Natural killer cell (primary cell): ENCODE measurements around the gene ENAH. TPM values are rescaled to one million over a fixed set of nuclear protein-coding genes. Genes with fewer than 3 reads are reported as not detected.

Source experiments
- ATAC-seq, 3 donors: fragments of 150-1000 bp in 2 of 3; fragments of 200-7000 bp in 1 of 3; cut with Tn5 transposase; 1 replicate in 1 of 3; 2 replicates in 2 of 3; pipeline ENCODE4 v1.10.0; 2021; ENCODE audit warnings: mild to moderate bottlenecking in 2 of 3, moderate library complexity in 2 of 3
- DNase-seq, 2 donors: peaks; one replicate each; pipeline versions ENCODE4 v3.0.0 to v3.0.0-alpha.2; 2013 to 2021; ENCODE audit warnings: mixed read lengths in 1 of 2
- H3K27ac ChIP-seq: one replicate; pipeline ENCODE4 v1.5.1; 2013; ENCODE audit warnings: mild to moderate bottlenecking, low read length
- H3K27me3 ChIP-seq: one replicate; pipeline ENCODE4 v1.6.1; 2013; ENCODE audit warnings: low read length; ENCODE audit not compliant: control insufficient read depth, insufficient read depth
- H3K36me3 ChIP-seq: one replicate; pipeline ENCODE4 v1.6.1; 2013; ENCODE audit warnings: low read length; ENCODE audit not compliant: control insufficient read depth, insufficient read depth
- H3K4me1 ChIP-seq: one replicate; pipeline ENCODE4 v1.6.1; 2013; ENCODE audit warnings: low read length; ENCODE audit not compliant: control insufficient read depth, insufficient read depth
- H3K4me3 ChIP-seq: one replicate; pipeline ENCODE4 v1.5.1; 2013; ENCODE audit warnings: low read length
- H3K9me3 ChIP-seq: one replicate; pipeline ENCODE4 v1.6.1; 2013; ENCODE audit warnings: low read length; ENCODE audit not compliant: control insufficient read depth, insufficient read depth
- H3K27ac Mint-ChIP-seq, 2 donors: one replicate each; pipeline ENCODE4 v1.8.0; 2022; ENCODE audit warnings: mild to moderate bottlenecking in 2 of 2, mixed read lengths in 2 of 2, moderate library complexity in 1 of 2
- H3K27me3 Mint-ChIP-seq, 2 donors: one replicate each; pipeline ENCODE4 v1.8.0; 2022; ENCODE audit warnings: low read depth in 2 of 2, mixed read lengths in 2 of 2
- H3K36me3 Mint-ChIP-seq: one replicate; pipeline ENCODE4 v1.8.0; 2022; ENCODE audit warnings: mixed read lengths
- H3K4me1 Mint-ChIP-seq, 2 donors: one replicate each; pipeline ENCODE4 v1.8.0; 2022; ENCODE audit warnings: mixed read lengths in 2 of 2
- H3K4me3 Mint-ChIP-seq: one replicate; pipeline ENCODE4 v1.8.0; 2022; ENCODE audit warnings: mild to moderate bottlenecking, moderate library complexity, mixed read lengths
- H3K9me3 Mint-ChIP-seq, 2 donors: one replicate each; pipeline ENCODE4 v1.8.0; 2022; ENCODE audit warnings: mixed read lengths in 2 of 2
- WGBS: methylation state at CpG from one replicate; pipeline ENCODE4 v1.1.7; 2013; ENCODE audit warnings: missing lambda C conversion rate; ENCODE audit not compliant: insufficient coverage; 5-methylcytosine and 5-hydroxymethylcytosine counted together
- intact Hi-C: fragments of 100-400 bp; cut with micrococcal nuclease; formaldehyde crosslinking; loops from one replicate; pipeline ENCODE4 v1.14.2; 2022
- total RNA-seq, 4 donors: library from RNA; stranded (reverse); fragments of 120-200 nt in 1 of 4; gene quantifications; one replicate each; pipeline versions ENCODE4 v1.2.3 to v1.2.4, GENCODE V29; 2013 to 2022
- TF ChIP-seq, protein P1 (sequence below): fragments of 200-600 bp; IDR thresholded peaks from one replicate; pipeline ENCODE4 v1.8.0; 2022; ENCODE audit warnings: antibody characterized with exemption

ENAH gene
- total RNA-seq, 3 donors from 2014 or later (not counting 1 experiment from before 2014, with no cell fraction given): not detected

DNA sequence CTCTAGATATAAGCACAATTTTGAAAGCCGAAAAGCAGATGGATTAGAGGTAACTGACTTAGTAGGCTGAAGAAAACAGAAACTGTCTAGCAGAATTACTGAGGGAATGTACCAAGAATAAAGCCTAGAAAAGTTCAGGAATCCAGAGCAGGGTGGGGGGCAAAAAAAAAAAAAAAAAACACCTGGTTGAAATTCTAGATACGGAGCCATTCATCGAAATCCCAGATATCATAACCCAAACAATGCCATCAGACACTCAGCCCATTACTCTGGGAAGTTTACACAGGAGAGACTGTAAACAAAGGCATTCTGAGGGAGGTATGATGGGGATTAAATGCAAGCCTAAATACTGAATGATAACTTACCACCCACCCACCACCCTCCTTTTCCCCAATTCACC, 45.6 kb downstream of the ENAH start:
- H3K27me3 Mint-ChIP-seq: no peaks in the 10 kb centered on the region
- ATAC-seq: no peak

DNA sequence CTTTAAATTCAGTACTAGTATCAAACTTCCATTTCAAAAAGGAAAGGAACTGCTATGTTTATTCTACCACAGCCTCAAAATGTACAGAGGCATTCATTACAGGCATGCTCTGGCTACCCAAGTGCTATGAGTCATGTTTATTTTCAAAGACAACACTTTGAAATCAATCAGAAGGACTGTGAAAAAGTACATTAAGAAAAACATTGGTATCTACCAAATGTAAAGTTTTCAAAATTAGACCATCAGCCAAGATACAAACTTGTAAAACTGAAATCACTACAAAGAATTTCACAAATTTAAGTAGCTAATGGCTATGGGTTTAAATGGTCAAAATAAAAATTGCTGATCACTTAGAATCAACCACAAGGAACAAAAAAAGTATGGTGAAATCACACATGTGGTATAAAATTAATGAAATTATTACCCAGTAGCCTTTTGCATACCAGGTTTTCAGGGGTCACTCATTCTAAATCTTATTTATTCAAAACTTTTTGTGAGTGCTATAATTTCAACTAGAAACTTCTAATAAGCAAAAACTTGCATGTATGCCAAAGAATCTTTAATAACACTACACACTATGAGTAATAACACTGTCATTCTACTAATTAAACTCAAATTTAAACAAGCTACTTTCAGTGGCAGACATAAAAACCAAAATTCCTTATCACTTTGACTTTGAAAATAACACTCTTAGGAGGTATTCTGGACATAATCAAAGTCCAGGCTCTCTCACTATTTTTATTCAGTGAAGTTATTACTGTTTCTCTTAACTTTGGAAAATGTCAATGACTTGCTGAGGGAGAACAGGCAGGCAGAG, 49.2 kb downstream of the ENAH start:
- no peak for DNase-seq
- Histone ChIP-seq H3K4me1 (no peaks in the 10 kb centered on the region), H3K9me3 (no peaks in the 10 kb centered on the region), H3K4me3 (no peak overlapping the region), H3K27me3 (peaks cover 2% of the 10 kb centered on the region), H3K27ac (no peak overlapping the region), H3K36me3 (no peaks in the 10 kb centered on the region)
- Mint-ChIP-seq H3K27me3 (peaks cover 0 to 3% of the 10 kb centered on the region in 2 donors), H3K36me3 (no peaks in the 10 kb centered on the region), H3K27ac (no peak overlapping the region), H3K4me1 (no peaks in the 10 kb centered on the region), H3K4me3 (no peak overlapping the region), H3K9me3 (no peaks in the 10 kb centered on the region)
- intact Hi-C loops: no loop called here
- TF ChIP-seq, protein P1, sequence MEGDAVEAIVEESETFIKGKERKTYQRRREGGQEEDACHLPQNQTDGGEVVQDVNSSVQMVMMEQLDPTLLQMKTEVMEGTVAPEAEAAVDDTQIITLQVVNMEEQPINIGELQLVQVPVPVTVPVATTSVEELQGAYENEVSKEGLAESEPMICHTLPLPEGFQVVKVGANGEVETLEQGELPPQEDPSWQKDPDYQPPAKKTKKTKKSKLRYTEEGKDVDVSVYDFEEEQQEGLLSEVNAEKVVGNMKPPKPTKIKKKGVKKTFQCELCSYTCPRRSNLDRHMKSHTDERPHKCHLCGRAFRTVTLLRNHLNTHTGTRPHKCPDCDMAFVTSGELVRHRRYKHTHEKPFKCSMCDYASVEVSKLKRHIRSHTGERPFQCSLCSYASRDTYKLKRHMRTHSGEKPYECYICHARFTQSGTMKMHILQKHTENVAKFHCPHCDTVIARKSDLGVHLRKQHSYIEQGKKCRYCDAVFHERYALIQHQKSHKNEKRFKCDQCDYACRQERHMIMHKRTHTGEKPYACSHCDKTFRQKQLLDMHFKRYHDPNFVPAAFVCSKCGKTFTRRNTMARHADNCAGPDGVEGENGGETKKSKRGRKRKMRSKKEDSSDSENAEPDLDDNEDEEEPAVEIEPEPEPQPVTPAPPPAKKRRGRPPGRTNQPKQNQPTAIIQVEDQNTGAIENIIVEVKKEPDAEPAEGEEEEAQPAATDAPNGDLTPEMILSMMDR: no peak
- ATAC-seq: no peak

More for the DNA sequence above, 45.6 kb downstream of the ENAH start:
- Mint-ChIP-seq H3K27ac (no peak overlapping the region), H3K4me3 (no peak overlapping the region), H3K9me3 (no peaks in the 10 kb centered on the region), H3K4me1 (no peaks in the 10 kb centered on the region), H3K36me3 (no peaks in the 10 kb centered on the region)
- TF ChIP-seq, protein P1: no peak
- Histone ChIP-seq H3K9me3 (no peaks in the 10 kb centered on the region), H3K4me1 (no peaks in the 10 kb centered on the region), H3K27me3 (no peaks in the 10 kb centered on the region), H3K4me3 (no peak overlapping the region), H3K27ac (no peak overlapping the region), H3K36me3 (no peaks in the 10 kb centered on the region)
- no peak for DNase-seq
- intact Hi-C loops: no loop called here
- WGBS: 90% methylated on average over 1 of the region's 3 CpGs

DNA sequence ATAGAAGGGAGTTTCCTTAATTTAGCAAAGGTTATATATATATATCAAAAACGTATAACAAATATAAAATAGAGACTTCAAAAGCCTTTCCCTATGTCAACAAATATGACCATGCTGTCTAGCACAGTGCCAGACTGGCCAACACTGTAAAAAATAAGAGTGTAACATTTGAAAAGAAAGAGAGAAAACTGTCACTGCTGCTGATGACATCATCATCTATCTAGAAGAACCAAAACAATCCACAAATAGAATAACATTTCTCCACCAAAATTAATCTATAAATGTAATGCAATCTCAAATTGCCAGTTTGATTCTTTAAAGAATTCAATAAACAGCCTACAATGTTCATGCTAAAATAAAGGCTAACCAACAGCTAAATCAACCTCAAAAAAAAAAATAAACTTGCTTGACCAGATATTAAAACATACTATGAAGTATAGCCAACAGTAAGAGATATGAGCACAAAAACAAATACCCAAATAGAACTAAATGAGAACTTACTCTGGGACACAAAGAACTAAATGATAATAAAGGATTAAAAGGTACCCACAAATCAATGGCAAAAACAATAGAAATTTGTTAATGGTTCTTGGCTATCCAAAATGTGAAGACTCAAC, 50.2 kb downstream of the ENAH start:
- Mint-ChIP-seq H3K27me3 (peaks cover 0 to 9% of the 10 kb centered on the region in 2 donors), H3K4me3 (no peak overlapping the region), H3K36me3 (no peaks in the 10 kb centered on the region), H3K4me1 (no peaks in the 10 kb centered on the region), H3K9me3 (no peaks in the 10 kb centered on the region), H3K27ac (no peak overlapping the region)
- no CpG with 5 or more reads among the region's 1 CpG for WGBS
- Histone ChIP-seq H3K4me1 (no peaks in the 10 kb centered on the region), H3K27me3 (peaks cover 2% of the 10 kb centered on the region), H3K4me3 (no peak overlapping the region), H3K27ac (no peak overlapping the region), H3K9me3 (no peaks in the 10 kb centered on the region), H3K36me3 (no peaks in the 10 kb centered on the region)
- ATAC-seq: no peak
- intact Hi-C loops: no loop called here
- no peak for DNase-seq
- TF ChIP-seq, protein P1: no peak
